HG02571 (cell line): ENCODE results near the gene GRXCR2.
"Not testable (repeated sequence)": the region's sequence is repeated elsewhere in the genome, so short reads cannot be mapped to it uniquely, and the experiment has no call there.

Experiments used
- ATAC-seq: cut with Tn5 transposase; IDR thresholded peaks from one replicate; pipeline ENCODE4 v1.9.1; 2021; ENCODE audit warnings: mild to moderate bottlenecking, moderate library complexity; ENCODE audit not compliant: unreplicated experiment

The GRXCR2 gene

GRCh38 chr5:145872914-145873313, at the start of gene GRXCR2:
GRXCR2 (minus strand) TSS chr5:145873014; CDS start chr5:145872968, 46 bp downstream.
- ATAC-seq: no peak

- no peak for ATAC-seq
Measured at GRCh38 chr5:145922059-145922458, 49.2 kb upstream of the GRXCR2 start.

GRCh38 chr5:145921211-145921610, 48.4 kb upstream of the GRXCR2 start:
- ATAC-seq: no peak

GRCh38 chr5:145920542-145921210, 47.9 kb upstream of the GRXCR2 start:
- ATAC-seq: no peak

- ATAC-seq: no peak
Measured at GRCh38 chr5:145919413-145919812, 46.6 kb upstream of the GRXCR2 start.

GRCh38 chr5:145918397-145918796, 45.6 kb upstream of the GRXCR2 start:
- ATAC-seq: no peak

- ATAC-seq: no peak
Measured at GRCh38 chr5:145917288-145917687, 44.5 kb upstream of the GRXCR2 start.

- ATAC-seq: no peak
Measured at GRCh38 chr5:145915970-145916638, 43.3 kb upstream of the GRXCR2 start.

GRCh38 chr5:145913701-145914100, 40.9 kb upstream of the GRXCR2 start:
- ATAC-seq: no peak

- no peak for ATAC-seq
Measured at GRCh38 chr5:145912594-145912993, 39.8 kb upstream of the GRXCR2 start.

GRCh38 chr5:145912019-145912418, 39.2 kb upstream of the GRXCR2 start:
- ATAC-seq: no peak

- no peak for ATAC-seq
Measured at GRCh38 chr5:145911164-145911563, 38.4 kb upstream of the GRXCR2 start.

GRCh38 chr5:145908206-145908960, 35.6 kb upstream of the GRXCR2 start:
- no peak for ATAC-seq

GRCh38 chr5:145906401-145906800, 33.6 kb upstream of the GRXCR2 start:
- no peak for ATAC-seq

- no peak for ATAC-seq
Measured at GRCh38 chr5:145904743-145905142, 31.9 kb upstream of the GRXCR2 start.

- ATAC-seq: no peak
Measured at GRCh38 chr5:145903867-145904266, 31.1 kb upstream of the GRXCR2 start.

- ATAC-seq: no peak
Measured at GRCh38 chr5:145903113-145903512, 30.3 kb upstream of the GRXCR2 start.

- ATAC-seq: no peak
Measured at GRCh38 chr5:145902421-145902820, 29.6 kb upstream of the GRXCR2 start.

- no peak for ATAC-seq
Measured at GRCh38 chr5:145898171-145898570, 25.4 kb upstream of the GRXCR2 start.

GRCh38 chr5:145891378-145891777, 18.6 kb upstream of the GRXCR2 start:
- not testable (repeated sequence) for ATAC-seq

- no peak for ATAC-seq
Measured at GRCh38 chr5:145889611-145890010, 16.8 kb upstream of the GRXCR2 start.
